Breast epithelium (tissue), 3 donors: ENCODE data around the gene TSKS.

Experiments used
- POLR2A ChIP-seq: fragments of 450-650 bp; IDR thresholded peaks from one replicate; pipeline ENCODE4 v1.6.1; 2016; ENCODE audit warnings: antibody characterized with exemption, mild to moderate bottlenecking, moderate library complexity
- POLR2AphosphoS5 ChIP-seq, 3 donors: sonication (generic); formaldehyde crosslinking; IDR thresholded peaks; one replicate each; pipeline ENCODE4 v1.6.1; 2017; ENCODE audit warnings: antibody characterized with exemption in 3 of 3
- TF ChIP-seq, protein P1 (sequence below), 3 donors: fragments of 450-650 bp; IDR thresholded peaks; one replicate each; pipeline ENCODE4 v1.5.1; 2016 to 2017; ENCODE audit warnings: antibody characterized with exemption in 3 of 3, mild to moderate bottlenecking in 3 of 3, moderate library complexity in 3 of 3

DNA sequence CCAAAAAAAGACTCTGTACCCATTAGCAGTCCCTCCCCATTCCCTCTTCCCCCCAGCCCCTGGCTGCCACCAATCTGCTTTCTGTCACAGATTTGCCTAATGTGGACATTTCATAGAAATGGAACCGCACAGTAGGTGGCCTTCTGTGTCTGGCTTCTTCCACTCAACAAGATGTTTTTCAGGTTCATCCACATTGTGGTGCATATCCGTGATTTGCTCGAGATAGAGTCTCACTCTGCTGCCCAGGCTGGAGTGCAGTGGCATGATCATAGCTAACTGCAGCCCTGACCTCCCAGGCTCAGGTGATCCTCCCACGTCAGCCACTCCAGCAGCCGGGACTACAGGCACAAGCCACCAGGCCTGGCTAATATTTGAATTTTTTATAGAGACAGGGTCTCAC lies 24.6 kb upstream of the TSKS start:
- TF ChIP-seq, protein P1, sequence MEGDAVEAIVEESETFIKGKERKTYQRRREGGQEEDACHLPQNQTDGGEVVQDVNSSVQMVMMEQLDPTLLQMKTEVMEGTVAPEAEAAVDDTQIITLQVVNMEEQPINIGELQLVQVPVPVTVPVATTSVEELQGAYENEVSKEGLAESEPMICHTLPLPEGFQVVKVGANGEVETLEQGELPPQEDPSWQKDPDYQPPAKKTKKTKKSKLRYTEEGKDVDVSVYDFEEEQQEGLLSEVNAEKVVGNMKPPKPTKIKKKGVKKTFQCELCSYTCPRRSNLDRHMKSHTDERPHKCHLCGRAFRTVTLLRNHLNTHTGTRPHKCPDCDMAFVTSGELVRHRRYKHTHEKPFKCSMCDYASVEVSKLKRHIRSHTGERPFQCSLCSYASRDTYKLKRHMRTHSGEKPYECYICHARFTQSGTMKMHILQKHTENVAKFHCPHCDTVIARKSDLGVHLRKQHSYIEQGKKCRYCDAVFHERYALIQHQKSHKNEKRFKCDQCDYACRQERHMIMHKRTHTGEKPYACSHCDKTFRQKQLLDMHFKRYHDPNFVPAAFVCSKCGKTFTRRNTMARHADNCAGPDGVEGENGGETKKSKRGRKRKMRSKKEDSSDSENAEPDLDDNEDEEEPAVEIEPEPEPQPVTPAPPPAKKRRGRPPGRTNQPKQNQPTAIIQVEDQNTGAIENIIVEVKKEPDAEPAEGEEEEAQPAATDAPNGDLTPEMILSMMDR (IDR thresholded peaks at IDR 0.05) = no peak
- TF ChIP-seq POLR2A (no peak), POLR2AphosphoS5 (IDR thresholded peaks at IDR 0.05) (no peak)
